Activated CD8-positive, alpha-beta memory T cell treated with anti-CD3 and anti-CD28 coated beads, Interleukin-2, amount 50 U/mL, for 24 hours (primary cell): Measurements from ENCODE around the gene C16orf78.

ENCODE experiments used
- DNase-seq: peaks from one replicate; pipeline ENCODE4 v3.0.0-alpha.2; 2020; ENCODE audit errors: extremely low read depth

C16orf78 gene, protein sequence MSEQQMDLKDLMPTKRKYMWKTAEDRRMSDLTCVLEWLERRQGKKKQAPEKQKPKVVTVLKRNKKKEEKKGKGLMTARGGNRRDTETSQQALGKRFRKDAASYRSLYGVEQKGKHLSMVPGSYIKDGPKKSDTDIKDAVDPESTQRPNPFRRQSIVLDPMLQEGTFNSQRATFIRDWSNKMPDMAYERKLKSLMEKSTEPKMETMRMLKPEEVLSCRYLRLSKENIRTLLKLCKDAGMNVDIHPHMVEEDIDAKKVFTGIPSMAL

DNA sequence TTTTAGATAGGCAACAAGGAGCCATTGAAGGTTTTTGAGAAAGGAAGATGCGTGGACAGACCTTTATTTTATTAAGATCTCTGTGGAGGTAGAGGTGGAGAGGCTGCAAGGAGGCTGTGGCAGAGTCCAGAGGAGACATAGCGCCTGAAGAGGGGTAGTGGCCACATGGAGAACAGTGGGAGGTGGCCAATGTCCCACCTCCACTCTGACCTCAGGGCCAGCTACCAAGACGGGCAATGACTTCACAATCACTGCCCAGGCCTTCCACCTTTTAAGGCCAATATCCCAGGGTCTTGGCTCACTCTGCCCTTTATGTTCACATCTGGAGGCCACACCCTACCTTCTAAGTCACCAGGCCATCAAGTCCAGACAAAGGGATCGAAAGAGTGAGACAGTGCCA is at the start of gene C16orf78:
C16orf78 (plus strand) TSS at position 301 of the 400 bp plus-strand sequence. CDS start 136 bp downstream, outside the sequence.
- DNase-seq = no peak

DNA sequence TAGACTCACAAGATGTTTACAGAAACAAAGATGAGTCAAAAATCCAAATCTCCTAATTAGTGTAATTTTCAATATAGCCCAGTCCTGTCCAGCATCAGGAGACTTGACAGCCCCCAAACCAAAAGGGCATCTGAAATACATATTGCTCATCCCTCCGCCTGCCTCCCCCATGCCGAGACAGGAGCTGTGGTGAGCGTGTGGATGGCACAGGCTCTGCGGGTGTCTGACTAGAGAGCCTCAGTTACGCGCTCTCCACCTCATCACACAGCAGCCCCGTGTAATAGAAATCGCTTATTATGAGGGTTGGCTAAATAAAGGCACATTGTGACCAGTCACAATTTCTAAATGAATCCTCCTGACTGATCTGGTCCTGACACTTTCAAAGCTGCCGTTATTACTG is 48.9 kb upstream of the C16orf78 start:
- no peak for DNase-seq

DNA sequence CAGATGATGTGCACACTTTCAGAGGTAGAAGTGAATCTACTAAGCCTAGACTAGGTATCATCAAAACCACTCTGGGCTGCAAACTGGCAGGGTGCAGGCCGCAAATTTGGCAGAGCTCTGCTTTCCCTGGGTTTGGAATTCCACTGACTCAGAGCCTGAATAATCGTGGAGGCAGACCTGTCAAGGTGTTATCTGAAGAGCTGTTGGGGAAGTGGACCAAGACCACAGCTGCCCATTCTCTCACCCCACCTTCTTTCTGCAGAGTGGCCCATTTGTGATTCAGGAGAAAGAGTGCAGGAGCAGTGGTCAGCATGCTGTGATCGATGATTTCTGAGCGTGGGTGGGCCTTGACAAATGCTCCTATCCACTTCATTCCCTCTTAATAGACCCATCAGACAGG is 46.1 kb upstream of the C16orf78 start:
- DNase-seq = no peak

DNA sequence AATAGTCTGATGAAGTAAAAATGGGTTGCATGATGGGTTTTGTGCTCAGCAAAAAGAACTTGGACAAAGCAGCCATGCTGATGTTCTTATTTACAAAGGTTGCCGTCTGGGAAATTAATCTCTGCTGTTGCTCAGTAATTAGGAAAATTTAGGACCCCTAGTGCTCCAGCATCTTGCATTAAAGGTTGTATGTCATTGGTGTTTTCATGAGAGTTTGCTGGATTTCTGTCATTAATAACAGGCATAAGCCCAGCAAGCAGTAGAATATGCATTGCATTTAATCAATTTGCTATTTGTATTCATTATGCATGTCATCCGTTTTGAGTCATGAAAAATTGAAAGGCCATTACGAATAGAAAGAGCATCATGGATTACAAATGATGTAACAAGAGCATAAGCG is 45.3 kb upstream of the C16orf78 start:
- no peak for DNase-seq

DNA sequence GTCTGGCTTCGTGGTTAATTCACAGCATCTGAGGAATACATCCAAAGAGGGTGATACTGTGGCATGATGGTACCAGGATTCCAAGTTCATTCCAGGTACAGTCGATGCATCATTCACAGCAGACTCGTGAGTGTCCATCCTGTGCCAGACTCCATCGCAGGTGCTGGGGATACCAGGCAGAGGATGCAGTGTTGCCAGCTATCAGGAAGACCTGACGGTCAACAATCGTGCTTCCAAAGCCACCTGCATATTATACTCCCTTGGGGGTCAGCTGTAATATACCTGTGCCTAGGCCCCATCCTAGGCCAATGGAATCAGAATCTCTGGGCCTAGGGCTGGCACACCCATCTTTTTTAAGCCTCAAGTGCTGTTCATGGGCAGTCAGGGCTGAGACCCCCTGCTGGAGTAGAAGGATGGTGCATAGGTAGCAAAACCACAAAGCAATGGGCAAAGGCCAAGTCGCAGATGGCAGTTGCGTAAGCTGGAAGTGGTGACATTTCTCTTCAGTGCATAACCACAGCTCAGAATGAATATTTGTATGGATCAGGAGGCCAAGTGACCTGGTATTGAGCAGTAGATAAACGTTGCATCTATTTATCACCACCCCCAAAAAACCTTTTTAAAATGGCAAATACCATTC is 42.9 kb upstream of the C16orf78 start:
- no peak for DNase-seq

DNA sequence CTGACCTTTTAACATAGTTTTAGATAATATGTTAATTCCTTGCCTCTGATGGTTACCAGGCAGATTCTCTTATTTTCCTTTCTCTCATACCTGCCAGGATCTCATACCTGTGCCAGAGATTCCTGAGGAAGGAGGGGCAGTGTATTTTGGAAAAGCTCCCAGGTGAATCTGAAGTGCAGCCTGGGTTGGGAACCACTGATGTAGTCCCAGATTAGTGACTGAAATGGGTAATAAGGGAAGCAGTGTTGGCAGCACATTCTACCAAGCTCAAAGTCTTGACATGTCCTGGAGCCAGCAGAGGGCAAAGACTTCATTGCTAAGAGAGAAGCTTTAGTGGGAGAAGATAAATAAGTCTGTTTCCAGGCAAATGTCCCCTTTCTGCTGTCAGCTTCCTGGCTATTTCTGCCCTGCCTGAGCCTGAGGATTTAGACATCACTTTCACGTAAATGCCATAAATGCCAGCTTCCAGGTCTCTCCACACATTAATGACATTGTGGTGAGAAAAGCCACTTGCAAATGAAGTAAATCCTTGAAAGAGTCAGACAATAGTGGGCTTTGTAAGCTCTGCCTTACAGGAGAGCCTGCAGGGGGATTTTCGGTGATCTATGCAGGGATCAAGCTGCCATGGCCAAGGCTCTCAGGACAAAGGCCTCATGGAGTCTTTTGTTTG is 40.9 kb upstream of the C16orf78 start:
- no peak for DNase-seq

DNA sequence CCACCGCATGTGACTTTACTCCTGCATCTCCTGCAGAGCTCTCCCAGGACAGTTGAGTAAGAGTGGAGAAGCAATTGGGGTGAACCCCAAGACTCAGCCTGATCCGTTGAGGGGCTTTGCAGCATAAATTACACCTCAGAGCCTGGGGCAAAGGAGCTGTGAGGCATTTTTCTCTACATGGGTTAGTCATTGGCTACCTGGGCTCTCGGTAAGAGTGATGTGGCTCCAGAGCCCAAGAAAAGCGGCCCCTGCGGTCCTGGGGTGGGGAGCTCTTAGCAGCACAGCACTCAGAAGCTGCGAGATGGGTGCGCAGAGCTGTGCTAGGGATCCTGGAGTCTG is 40.4 kb upstream of the C16orf78 start:
- DNase-seq = no peak

DNA sequence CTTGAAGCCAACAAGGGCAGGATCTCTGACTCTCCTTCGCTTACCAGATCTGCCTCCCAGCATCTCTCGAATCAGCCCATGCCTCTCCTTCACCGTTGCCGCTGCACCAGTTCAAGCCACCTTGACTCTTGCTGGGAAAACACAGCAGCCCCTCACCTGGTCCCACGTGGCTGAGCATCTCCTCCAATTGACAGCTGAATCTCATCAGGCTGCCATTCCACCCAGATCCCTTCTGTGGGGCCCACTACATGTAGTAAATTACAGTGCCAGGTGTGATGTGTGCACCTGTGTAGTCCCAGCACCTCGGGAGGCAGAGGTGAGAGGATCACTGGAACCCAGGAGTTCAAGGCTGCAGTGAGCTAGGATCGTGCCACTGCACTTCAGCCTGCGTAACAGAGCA is 37.8 kb upstream of the C16orf78 start:
- DNase-seq = no peak

DNA sequence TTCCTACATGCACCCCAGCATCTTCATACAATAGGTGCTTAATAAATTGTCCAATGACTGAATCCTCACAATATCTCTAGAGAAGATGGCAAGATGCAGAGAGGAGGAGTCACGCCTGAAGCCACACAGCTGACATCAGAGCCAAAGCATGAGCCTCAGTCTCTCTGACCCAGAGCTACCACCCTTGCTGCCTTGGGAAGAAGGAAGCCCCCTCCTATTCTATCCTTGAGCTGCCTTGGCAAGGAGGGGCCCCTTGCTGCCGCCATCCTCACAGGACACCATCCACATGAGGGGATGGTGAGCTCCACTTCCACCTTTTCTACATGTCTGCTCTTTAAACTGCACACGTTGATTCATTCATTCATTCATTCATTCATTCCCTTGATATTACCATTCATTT is 37.0 kb upstream of the C16orf78 start:
- DNase-seq = no peak

DNA sequence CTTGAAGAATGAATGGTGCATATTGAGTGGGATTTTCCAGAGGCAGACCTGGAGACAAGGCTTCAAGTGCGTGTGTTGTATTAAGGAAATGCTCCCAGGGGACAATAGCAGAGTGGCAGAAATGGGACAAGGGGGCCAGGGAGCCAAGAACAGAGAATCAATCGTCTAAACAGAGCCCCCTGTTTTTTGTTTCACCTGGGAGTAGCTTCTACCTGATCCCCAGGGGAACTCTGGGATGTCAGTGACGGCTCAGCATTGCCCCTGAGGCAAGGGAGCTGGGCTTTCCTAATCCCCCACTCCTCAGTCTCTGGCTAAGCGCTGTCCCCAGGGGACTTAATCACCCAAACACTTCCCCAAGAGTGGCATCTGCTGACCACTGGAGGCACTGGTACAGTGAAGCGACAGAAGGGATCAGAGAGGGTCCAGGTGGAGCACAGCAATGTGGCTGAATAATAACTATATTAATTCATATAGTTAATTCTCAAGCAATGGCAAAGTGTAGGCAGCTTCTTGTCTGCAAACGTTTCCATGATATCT is 35.7 kb upstream of the C16orf78 start:
- DNase-seq = no peak

DNA sequence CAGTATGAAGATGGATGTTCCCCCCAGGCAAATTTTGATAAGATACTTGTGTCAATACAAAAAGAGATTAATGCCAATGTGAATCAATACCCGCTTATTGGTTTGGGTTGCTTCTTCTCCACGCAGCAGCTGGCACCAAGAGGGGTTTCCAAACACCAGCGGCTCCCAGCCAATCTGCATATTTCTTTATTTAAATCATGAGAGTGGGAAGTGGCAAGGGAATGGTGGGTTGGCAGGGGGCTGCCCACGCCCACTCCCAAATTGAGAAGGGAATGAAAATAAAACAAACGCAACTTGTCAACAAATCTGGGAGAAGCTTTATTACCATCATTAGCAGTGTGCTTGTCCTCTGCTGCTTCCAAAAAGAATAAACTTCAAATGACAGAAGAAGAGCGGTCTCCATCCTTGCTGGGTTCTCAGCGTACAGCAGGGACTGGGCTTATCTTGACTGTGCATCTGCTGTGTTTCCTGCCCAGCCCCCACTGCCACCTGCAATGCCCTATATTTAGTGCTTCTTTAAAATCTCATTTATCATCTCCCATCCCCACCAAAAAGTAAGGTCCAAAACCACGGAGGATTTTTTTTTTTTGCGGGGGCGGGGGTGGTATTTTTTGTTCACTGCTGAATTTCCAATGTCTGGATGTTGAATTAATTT is 34.9 kb upstream of the C16orf78 start:
- DNase-seq = no peak

DNA sequence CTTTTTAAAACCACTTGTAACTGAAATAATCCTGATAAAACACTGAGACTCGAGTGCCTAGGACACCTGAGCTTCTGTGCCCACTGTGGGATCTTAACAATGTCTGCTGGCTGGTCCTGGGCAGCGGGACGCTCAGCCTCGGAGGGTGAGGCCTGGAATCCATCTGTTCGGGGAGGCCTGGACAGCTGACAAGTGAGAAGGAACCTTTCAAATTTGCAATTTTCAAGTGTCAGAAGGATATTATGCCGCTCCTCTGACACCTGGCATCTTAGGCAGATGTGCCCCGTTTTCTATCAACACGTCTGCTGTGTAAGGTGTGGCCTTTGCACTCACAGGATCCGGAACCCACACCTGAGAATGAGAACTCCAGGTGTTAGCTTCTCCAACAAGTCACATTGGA is 33.1 kb upstream of the C16orf78 start:
- DNase-seq = no peak

DNA sequence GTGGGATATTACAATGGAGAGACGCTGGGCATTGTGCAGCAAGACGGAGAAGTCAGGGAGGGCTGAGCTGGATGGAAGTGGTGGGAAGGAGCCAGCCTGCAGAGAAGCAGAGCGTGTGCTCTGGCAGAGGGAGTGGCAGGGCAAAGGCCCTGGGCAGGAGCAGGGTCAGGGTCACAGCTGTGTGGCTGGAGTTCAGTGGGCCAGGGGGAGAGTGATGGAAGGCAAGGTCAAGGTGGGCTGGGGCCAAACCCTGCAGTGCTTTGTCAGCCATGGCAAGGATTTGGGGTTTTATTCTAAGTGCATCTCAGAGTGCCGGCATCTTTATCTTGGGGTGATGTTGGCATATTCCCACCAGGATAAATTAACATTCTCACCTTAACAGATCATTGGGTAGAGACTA is 31.9 kb upstream of the C16orf78 start:
- no peak for DNase-seq

DNA sequence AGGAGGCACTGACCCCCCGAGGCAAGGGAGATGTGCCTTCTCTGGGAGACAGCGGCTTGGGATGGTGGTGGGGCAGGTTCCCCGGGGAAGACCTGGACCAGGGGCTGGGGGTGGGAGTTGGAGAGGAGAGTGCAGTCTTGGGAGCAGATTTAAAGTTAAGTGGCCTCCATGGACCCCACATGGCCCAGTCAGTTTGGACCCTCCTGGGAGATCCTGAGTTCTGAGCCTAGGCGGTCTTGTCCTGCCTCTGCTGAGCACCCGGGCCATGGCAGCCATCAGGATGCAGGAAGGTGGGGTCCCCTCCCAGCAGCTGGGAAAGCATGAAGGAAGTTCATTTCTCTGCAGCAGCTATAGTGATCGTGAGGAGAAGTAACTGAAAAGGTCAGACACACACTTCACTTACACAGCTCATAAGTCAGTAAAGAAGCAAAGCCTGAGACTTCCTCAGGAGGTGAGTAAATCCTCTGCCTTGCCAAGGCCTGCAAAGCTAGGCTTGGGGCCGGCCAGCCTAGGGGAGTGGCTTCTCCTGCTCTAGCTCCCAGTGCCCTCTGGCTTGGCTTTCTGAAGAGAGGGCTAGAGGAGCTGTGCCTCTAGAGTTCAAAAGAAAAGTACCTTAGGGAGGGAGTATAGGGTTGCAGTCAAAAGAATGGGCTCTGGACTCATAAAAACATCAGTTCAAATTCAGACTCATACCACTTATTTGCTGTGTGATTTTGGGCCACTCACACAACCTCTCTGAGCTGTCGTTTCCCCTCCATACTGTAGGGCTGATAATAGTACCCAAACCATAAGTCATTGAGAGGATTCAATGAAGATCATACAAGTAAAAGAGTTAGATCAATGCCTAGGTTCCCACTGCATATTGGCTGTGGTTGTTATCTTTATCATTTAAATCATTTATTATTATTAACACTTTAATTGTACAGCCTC is 31.0 kb upstream of the C16orf78 start:
- no peak for DNase-seq

DNA sequence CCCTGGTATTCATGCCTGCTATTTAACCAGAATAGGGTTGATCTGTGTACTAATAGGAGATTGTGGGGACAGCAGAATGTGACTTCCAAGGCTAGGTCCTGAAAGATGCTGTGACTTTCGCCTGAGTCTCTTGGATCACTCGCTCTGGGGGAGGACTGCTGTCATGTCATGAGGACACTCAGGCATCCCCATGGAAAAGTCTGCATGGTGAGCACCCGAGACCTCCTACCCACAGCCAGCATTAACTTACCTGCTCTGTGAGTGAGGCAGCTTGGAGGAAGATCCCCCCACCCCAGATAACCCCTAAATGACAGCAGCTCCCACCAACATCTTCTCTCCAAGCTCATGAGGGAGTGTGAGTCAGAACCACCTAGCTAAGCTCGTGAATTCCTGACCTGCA is 30.3 kb upstream of the C16orf78 start:
- no peak for DNase-seq

DNA sequence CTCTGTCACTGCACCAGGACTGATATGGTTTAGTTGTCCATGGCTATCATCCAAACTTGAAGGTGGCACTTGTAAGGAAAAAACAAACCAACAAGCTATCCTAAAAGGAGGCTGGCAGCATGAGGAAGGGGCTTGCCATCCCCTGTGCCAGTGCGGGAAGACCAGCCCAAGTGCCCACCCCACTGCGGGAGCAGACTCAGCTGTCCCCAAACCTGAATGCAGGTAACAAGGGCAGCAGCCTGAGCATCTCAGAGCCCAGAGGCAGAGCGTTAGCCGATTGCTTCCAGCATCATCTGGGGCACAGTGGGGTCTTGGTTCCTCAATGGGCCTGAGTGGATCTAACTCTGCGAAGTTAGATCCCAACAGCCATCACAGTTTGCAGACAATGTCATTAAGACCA is 29.2 kb upstream of the C16orf78 start:
- no peak for DNase-seq

DNA sequence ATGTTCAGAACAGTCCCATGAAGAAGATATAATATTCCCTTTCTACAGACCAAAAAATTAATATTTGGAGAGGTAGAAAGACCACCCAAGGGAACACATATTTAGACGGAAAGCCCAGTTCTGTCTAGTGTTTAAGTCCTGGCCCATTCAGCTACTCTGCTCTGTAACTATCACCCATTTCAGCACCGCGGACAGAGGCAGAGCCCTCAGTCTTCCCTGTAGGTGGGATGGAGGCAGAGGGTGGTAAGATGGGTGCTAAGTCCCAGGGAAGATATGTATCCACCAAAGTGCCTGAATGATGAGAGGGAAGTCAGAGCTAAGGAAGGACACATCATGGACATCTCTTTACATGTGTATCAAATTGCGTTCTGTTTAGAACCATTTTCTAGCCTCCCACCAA is 27.8 kb upstream of the C16orf78 start:
- no peak for DNase-seq

DNA sequence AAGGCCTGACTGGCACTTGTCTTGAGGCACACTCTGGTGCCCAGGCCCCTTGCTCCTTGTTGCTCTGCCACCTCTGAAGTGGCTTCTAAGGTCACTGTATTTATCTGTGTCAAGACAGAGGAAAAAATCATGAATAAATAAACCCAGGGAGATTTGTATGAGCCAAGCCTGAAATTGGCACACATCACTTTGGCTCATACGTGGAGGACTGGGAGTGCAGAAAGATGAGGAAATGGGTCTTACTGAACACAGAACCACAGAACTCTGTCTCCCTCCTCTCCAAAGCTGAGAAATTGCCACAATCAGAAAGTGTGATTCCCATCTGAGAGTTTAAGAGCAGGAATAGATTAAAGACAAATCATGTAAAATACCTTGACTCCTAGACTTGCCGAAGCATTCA is 27.1 kb upstream of the C16orf78 start:
- no peak for DNase-seq

DNA sequence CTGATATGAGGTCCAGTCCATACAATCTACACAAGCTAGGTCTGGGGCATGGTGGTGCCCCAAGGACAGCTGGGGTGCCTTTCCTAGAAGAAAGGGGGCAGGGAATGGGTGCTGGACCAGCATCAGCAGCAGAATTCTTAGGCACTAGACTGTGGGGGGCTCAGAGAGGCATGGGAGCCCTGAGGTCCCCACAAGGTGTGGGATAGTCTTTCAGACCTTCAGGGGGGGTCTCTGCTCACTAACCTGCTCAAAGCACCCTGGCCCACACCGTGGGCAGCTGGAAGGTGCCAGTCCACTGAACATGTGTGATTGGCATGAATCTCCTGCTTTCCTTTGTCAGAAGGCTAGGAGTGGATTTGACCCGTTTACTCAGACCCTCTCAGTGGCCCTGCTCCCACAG is 26.1 kb upstream of the C16orf78 start:
- no peak for DNase-seq

DNA sequence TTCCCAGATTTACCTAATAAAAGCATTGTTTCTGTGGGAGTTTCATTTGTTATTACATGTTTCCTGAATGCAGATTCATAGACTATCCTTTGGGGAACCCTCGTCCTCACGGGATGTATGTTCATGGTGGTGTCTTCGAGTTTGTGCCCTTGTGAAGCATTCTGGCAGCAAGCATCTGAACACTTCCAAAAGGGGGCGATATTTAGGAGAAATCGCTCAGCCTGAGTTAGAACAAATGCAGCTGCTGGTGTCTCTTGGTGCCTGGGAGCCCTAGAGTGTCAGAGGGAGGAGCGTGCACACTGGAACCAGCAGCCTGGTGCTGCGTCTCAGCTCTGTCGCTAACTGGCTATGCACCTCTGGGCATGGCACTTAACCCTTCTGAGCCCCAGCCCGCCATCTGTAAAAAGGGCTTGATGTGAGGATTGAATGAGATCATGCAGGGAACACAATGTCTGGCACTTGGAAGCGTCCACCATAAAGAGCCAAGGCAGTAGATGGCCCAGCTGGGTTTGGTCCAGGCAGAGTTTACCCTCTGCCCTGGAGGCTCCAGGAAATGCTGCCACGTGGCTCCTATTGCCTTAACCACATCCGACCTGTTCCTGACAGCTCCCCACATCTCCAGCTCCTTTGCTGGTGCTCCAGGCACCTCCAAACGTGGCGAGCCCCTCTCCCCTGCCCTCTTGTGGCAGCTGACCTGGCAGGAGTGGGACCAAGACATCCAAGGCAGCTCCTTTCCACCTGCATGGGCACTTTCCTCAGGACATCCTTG is 25.0 kb upstream of the C16orf78 start:
- DNase-seq = no peak
